ENCODE measurements around the gene RSKR.

The RSKR gene

DNA sequence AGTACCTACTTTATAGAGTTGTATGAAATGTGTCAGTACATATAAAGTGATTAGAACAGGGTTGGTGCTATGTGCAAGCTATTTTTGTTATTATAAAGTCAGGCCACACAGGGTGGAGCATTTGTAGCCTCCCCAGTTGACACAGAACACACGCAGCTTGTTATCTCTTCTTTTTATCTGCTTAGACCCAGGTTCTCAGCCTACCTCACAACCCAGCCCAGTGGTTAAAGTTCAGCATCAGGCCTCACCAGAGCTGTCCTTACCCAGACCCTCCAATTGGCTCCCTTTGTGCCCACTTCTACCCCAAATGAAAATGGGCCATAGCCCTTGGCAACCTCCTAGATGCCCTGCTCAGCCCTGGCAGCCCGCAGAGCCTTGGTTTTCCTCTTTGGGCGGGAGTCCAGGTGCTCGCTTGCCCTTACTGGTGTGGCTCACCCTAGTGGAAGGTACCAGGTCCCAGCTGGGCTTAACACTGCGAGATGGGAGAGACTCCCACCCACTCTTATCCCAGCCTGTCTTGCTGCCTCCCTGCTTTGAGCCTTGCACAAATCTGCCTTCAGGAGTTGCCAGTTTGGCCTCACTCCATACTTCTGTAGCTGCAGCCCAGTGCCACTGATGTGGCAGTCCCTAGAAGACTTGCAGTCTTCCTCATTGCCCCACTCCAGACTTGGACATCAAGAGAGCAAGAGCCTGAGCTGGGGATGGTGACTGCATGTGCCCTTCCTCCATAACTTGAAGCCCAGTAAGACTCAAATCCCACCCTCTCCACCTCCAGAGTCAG, 41.5 kb downstream of the RSKR start:
- H3K36me3 ChIP-seq (ENCODE audit: insufficient read depth, low read length): peaks cover 6% of the 10 kb centered on the region
- TF ChIP-seq EZH2 (IDR thresholded peaks at IDR 0.05): no peak
- TF ChIP-seq POLR2AphosphoS5 (IDR thresholded peaks at IDR 0.05; ENCODE audit: borderline replicate concordance, low read depth, low read length): no peak
- no peak for TF ChIP-seq FOXP2 (optimal IDR thresholded peaks at IDR 0.05; ENCODE audit: control extremely low read depth, extremely low read length, insufficient read depth)
- H3K9me3 ChIP-seq (ENCODE audit: low read depth, low read length): no peaks in the 10 kb centered on the region
- peak overlapping the region; percentile 95 for H3K4me3 ChIP-seq
- H3K27ac ChIP-seq: no peak overlapping the region
- no peak for DNase-seq (ENCODE audit: low read depth, low spot score)
- no peak overlapping the region for H3K9ac ChIP-seq (ENCODE audit: insufficient read length)

DNA sequence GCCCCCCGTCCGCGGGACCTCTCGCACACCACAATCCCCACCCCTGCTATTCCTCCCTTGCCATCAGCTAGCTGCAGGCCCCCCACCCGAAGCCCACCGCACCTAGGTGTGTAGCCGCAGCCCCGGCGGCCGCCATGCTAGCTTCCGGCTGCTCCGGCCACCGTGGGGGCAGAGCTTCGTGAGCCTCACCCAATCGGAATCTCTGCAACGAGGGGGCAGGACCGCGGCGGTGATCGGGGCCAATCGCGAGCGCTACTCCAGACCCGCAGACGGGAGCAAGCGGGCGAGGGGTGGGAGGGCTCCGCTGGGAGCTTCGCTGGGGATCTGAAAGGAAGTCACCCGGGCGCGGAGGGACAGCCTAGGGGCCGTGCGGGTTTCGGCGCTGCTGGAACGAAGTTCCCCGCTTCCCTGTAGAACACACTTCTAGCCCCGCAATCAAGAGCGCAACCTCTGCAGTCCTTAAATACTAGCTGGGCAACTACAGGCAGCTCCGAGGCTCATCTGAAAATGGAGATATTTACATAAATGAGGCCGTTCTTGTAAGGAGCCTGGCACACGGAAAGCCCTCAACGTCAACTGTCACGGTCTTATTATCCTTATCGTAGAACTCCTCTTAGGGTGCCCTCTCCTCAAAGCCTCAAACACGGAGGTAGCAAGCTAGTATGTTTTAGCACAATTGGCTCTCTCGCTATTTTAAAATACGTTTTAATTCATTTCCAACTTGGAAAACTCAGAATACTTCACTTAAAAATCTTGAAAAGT, 42.4 kb downstream of the RSKR start, which contains the start of gene PIGS:
TSS of gene PIGS (minus strand) at position 164 of the 762 bp plus-strand sequence. CDS start at position 136, 28 bp downstream.
- peak; percentile 75; the same call in 1 of the 2 replicates for TF ChIP-seq POLR2AphosphoS5 (IDR thresholded peaks at IDR 0.05; ENCODE audit: borderline replicate concordance, low read depth, low read length)
- no peak for TF ChIP-seq EZH2 (IDR thresholded peaks at IDR 0.05)
- Histone ChIP-seq H3K4me3 (peak within 1 kb of the TSS; percentile 95), H3K9me3 (ENCODE audit: low read depth, low read length) (no peaks in the 10 kb centered on the region), H3K9ac (ENCODE audit: insufficient read length) (peak within 1 kb of the TSS; percentile 89), H3K27ac (no peak within 1 kb of the TSS), H3K36me3 (ENCODE audit: insufficient read depth, low read length) (no peaks in the 10 kb centered on the region; the same call in 1 of the 2 replicates)
- no peak for DNase-seq (ENCODE audit: low read depth, low spot score)

DNA sequence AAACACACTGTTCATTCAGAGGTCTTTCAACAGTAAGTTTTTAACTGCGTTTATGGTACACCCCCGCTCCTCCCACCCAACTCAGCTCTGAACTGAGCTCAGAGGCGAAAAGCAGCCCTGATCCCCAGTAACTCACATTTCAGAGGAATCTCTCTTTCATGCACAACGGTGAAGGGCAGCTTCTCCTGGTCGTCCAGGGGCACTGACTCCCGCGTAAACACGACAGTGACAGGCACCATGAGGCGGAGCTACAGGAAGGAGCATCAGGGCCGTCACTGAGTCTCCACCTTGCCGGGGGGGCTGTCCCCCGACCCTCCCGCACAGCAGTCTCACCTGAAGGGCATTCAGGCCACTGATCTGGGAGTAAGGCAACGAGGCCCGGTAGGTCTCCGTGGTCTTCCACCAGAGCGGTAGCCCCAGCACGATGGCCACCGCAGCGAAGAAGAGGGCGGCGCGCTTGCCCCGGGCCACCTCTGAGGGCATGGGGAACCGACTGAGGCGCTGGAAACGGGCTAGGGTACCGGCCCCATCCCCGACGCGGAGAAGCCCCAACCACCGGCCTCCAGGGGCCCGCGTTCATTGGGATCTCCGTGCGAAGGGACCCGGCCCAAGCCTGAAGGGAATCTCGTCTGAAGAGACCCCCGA, 43.1 kb downstream of the RSKR start:
- Histone ChIP-seq H3K4me3 (peak overlapping the region; percentile 95), H3K36me3 (ENCODE audit: insufficient read depth, low read length) (no peaks in the 10 kb centered on the region; the same call in 1 of the 2 replicates), H3K9ac (ENCODE audit: insufficient read length) (peak overlapping the region; percentile 89), H3K27ac (no peak overlapping the region), H3K9me3 (ENCODE audit: low read depth, low read length) (no peaks in the 10 kb centered on the region)
- DNase-seq (ENCODE audit: low read depth, low spot score): no peak
- TF ChIP-seq EZH2 (IDR thresholded peaks at IDR 0.05) (no peak), POLR2AphosphoS5 (IDR thresholded peaks at IDR 0.05; ENCODE audit: borderline replicate concordance, low read depth, low read length) (no peak), FOXP2 (optimal IDR thresholded peaks at IDR 0.05; ENCODE audit: control extremely low read depth, extremely low read length, insufficient read depth) (no peak)

DNA sequence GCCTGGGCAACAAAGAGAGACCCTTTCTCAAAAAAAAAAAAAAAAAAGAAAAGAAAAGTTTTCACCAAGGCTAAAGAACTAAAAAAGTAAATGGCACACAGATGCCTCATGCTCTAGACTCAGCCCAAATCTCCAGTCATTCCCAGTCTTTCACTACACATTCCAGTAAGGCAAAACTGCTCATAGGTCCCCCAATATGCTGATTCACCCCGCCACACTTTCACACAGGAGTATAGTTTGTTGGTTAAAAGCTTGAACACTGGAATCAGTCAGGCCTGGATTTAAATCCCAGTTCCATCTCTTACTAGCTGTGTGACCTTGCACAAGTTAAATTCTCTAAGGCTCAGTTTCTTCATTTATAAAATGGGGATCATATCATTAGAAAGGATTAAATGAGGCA, 44.5 kb downstream of the RSKR start:
- Histone ChIP-seq H3K9ac (ENCODE audit: insufficient read length) (no peak overlapping the region), H3K36me3 (ENCODE audit: insufficient read depth, low read length) (no peaks in the 10 kb centered on the region; the same call in 1 of the 2 replicates), H3K27ac (no peak overlapping the region), H3K4me3 (no peak overlapping the region), H3K9me3 (ENCODE audit: low read depth, low read length) (no peaks in the 10 kb centered on the region)
- DNase-seq (ENCODE audit: low read depth, low spot score): no peak
- TF ChIP-seq FOXP2 (optimal IDR thresholded peaks at IDR 0.05; ENCODE audit: control extremely low read depth, extremely low read length, insufficient read depth) (no peak), EZH2 (IDR thresholded peaks at IDR 0.05) (no peak), POLR2AphosphoS5 (IDR thresholded peaks at IDR 0.05; ENCODE audit: borderline replicate concordance, low read depth, low read length) (no peak)

DNA sequence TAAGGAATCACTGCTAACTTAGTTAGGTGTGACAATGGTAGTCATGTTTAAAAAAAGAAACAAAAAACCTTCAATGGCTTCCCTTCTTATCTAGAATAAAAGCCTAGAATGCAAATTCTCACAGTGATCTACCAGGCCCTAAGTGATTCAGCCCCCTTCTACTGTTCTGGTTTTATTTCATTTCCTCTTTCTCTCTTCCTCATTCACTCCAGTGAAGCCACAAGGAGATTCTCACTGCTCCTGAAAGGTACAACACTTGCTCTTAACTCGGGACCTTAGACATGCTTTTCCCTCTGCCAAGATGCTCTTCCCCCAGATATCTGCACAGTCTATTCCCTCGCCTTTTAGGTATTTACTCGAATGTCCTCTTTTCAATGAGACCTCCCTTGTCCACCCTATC, 46.4 kb downstream of the RSKR start:
- TF ChIP-seq FOXP2 (optimal IDR thresholded peaks at IDR 0.05; ENCODE audit: control extremely low read depth, extremely low read length, insufficient read depth) (no peak), EZH2 (IDR thresholded peaks at IDR 0.05) (no peak), POLR2AphosphoS5 (IDR thresholded peaks at IDR 0.05; ENCODE audit: borderline replicate concordance, low read depth, low read length) (no peak)
- no peak for DNase-seq (ENCODE audit: low read depth, low spot score)

DNA sequence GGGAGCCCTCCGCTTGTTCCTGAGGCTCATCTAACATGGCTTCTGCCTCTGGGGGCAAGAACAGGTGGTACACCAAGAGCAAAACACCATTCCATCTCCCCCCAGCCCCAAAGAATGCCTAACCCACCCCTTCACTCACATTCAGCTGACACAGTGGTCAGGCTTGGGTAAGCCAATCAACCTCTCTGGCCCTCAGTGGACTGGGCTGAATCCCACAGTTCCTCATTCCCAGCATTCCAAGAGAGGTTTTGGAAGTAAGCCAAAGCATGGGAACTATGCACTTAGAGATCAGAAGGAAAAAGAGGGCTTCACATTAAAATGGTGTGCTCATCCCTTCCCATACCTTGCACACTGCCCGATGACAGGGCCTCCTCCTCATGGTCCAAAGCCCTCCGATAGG, 50.5 kb downstream of the RSKR start:
- H3K4me3 ChIP-seq: no peak overlapping the region
- H3K27ac ChIP-seq: no peak overlapping the region
- no peak for TF ChIP-seq EZH2 (IDR thresholded peaks at IDR 0.05)
- TF ChIP-seq FOXP2 (optimal IDR thresholded peaks at IDR 0.05; ENCODE audit: control extremely low read depth, extremely low read length, insufficient read depth): no peak
- TF ChIP-seq POLR2AphosphoS5 (IDR thresholded peaks at IDR 0.05; ENCODE audit: borderline replicate concordance, low read depth, low read length): no peak
- H3K36me3 ChIP-seq (ENCODE audit: insufficient read depth, low read length): peaks cover 17% of the 10 kb centered on the region; the same call in 1 of the 2 replicates
- no peak for DNase-seq (ENCODE audit: low read depth, low spot score)
- H3K9me3 ChIP-seq (ENCODE audit: low read depth, low read length): no peaks in the 10 kb centered on the region
- no peak overlapping the region for H3K9ac ChIP-seq (ENCODE audit: insufficient read length)

More for the DNA sequence above, 46.4 kb downstream of the RSKR start:
- H3K36me3 ChIP-seq (ENCODE audit: insufficient read depth, low read length): peaks cover 6% of the 10 kb centered on the region; the same call in 1 of the 2 replicates
- no peak overlapping the region for H3K9ac ChIP-seq (ENCODE audit: insufficient read length)
- no peaks in the 10 kb centered on the region for H3K9me3 ChIP-seq (ENCODE audit: low read depth, low read length)
- no peak overlapping the region for H3K27ac ChIP-seq
- no peak overlapping the region for H3K4me3 ChIP-seq

Measured in SK-N-MC (cell line).